Stimulated activated naive CD4-positive, alpha-beta T cell (primary cell): ENCODE data around the gene TMEM44.

ENCODE experiments used
- DNase-seq, 6 experiments: peaks; one replicate each; lab custom pipeline; 2025; lab: John Stamatoyannopoulos, UW

Gene TMEM44

GRCh38 chr3:194633349-194634004 is at the start of gene TMEM44:
Gene TMEM44, minus strand, starts transcription at chr3:194633419. Its CDS starts 204 bp downstream, at chr3:194633215.
- DNase-seq: peak; percentile 21 to 60 (median 46)

GRCh38 chr3:194682694-194683310 is 49.6 kb upstream of the TMEM44 start:
- DNase-seq: peak; percentile 24 to 74 (median 36)

GRCh38 chr3:194682189-194682693 is 49.0 kb upstream of the TMEM44 start:
- DNase-seq: no peak

GRCh38 chr3:194680888-194681615 is 47.8 kb upstream of the TMEM44 start:
- DNase-seq: no peak

- no peak for DNase-seq
These were observed 43.3 kb upstream of the TMEM44 start for GRCh38 chr3:194676471-194676870.

GRCh38 chr3:194675680-194676079 is 42.5 kb upstream of the TMEM44 start:
- no peak for DNase-seq

- no peak for DNase-seq
These were observed 41.9 kb upstream of the TMEM44 start for GRCh38 chr3:194675081-194675640.

GRCh38 chr3:194673761-194674160 is 40.5 kb upstream of the TMEM44 start:
- DNase-seq: no peak

GRCh38 chr3:194672876-194673275 is 39.7 kb upstream of the TMEM44 start:
- DNase-seq: no peak

GRCh38 chr3:194671900-194672808 is 38.9 kb upstream of the TMEM44 start, which contains the start of gene LSG1:
Gene LSG1, minus strand, starts transcription at chr3:194672191. Its CDS starts 29 bp downstream, at chr3:194672162.
- peak; percentile 74 to 93 (median 86) for DNase-seq

GRCh38 chr3:194671511-194671899 is 38.3 kb upstream of the TMEM44 start:
- DNase-seq: peak in 4 of 6 experiments; percentile 14 to 69 (median 39)

GRCh38 chr3:194667363-194667762 is 34.1 kb upstream of the TMEM44 start:
- no peak for DNase-seq

- no peak for DNase-seq
These were observed 31.6 kb upstream of the TMEM44 start for GRCh38 chr3:194664857-194665256.

- DNase-seq: no peak
These were observed 28.7 kb upstream of the TMEM44 start for GRCh38 chr3:194661946-194662345.

- no peak for DNase-seq
These were observed 28.2 kb upstream of the TMEM44 start for GRCh38 chr3:194661374-194661773.

- no peak for DNase-seq
These were observed 26.6 kb upstream of the TMEM44 start for GRCh38 chr3:194659778-194660177.

- DNase-seq: no peak
These were observed 25.4 kb upstream of the TMEM44 start for GRCh38 chr3:194658477-194659242.

GRCh38 chr3:194657439-194657838 is 24.2 kb upstream of the TMEM44 start:
- DNase-seq: no peak

GRCh38 chr3:194654443-194654842 is 21.2 kb upstream of the TMEM44 start:
- DNase-seq: no peak

- DNase-seq: no peak
These were observed 14.5 kb upstream of the TMEM44 start for GRCh38 chr3:194647747-194648146.

- no peak for DNase-seq
These were observed 9.6 kb upstream of the TMEM44 start for GRCh38 chr3:194642769-194643168.
